GM21526 (cell line): Measurements from ENCODE around the gene COX18.

Experiments
- ATAC-seq: cut with Tn5 transposase; IDR thresholded peaks from one replicate; pipeline ENCODE4 v1.9.1; 2021; ENCODE audit warnings: moderate library complexity; ENCODE audit not compliant: unreplicated experiment, low FRiP score

The COX18 gene

DNA sequence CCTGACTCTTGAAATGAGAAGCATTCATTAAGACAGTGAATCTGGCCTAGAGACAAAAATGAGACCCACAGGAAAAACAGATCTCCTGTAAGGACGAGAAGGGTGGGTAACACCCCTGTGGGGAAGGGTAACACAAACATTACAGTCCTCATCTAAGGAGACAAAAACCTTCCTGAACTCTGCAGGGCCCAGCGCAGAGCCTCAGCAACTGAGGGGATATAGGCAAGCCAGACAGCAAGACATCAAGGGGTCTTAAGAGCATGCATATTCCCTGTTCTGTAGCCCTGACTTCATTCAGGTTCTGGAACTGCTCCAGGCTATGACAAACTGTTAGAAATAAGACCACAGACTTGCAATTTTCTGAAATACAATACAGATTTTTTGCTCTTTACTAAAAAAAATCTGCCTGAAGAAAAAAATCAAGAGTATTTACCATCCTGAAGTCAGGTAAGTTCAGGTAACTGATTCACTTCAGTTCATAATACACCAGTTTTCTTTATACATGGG, 15.5 kb downstream of the COX18 start:
- ATAC-seq = no peak

DNA sequence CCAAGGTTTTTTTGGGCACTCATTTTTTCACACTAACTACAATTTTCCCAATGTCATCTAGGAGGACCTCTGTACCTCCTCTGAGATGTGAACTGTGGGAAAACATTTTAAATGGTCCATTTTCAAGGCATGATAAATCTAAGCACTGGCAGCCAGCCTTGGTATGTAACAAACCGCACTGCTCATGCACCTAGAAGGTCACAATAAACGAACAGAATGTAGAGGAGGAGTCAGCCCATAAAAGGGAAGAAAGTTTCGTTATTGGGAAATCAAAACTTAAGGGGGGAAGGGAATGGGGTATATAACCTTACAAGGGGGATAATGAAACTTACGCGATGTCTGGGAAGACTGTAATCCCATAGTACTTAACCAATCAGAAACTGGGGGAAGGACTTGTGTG, 16.4 kb downstream of the COX18 start:
- ATAC-seq = no peak

DNA sequence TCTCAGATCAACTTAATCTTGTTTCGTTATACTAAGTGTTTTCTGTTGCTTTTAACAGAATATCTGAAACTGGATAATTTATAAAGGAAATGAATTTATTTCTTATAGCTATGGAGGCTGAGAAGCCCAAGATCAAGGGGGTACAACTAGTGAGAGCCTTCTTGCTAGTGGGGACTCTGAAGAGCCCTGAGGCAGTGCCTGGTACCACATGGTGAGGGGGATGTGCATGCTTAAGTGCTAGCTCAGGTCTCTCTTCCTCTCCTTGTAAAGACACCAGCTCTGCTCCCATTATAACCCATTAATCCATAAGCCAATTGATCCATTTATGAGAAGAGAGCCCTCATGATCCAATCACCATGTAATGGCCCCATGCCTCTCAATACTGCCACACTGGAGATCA, 17.9 kb downstream of the COX18 start:
- no peak for ATAC-seq

DNA sequence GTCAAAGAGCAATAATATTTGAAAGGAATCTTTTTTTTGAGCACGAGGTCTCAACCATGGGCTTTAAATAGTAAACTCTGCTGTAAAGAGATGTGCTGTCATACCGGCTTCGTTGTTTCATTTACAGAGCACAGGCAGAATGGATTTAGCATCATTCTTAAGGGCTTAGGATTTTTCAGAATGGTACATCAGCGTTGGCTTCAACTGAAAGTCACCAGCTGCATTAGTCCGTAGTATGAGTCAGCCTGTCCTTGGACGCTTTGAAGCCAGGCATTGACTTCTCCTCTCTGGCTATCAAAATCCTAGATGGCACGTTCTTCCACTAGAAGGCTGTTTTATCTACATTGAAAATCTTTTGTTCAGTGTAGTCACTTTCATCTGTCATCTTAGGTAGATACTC, 23.6 kb downstream of the COX18 start:
- ATAC-seq = no peak

DNA sequence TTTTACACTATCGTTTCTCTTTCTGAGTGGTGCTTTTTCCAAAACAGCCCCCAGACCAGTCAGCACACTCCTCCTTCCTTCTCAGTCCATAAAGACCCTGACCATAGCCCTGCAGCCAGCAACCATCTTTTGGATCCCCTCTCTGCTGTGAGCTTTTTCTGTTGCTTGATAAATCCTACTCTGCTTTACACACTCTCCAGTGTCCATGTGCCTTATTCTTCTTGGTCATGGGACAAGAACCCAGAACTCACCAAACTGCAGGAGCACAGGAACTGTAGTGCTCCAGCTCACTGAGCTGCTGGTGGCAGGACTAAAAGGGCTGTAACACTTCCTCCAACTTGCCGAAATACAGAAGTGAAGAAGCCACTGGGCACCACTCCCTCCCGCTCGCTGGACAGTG, 32.5 kb downstream of the COX18 start:
- ATAC-seq = no peak

DNA sequence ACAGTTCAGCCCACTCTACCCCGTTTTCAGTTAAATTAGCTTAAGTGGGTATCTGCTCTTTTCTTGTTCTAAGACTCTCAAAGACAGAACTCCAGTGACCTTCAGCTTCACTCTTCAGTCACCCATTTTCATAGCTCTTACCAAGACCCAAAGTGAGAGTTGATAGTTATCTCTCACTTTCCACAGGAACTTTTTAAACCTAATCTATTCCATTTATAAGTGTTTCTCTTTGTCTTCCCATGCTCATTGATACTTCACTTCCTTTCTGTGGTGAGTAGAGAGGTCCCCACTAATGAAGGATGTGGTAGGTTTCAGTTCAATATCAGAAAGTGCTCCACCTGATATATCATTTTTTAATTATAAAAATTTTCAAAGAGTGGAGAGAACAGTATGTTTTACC, 33.4 kb downstream of the COX18 start:
- peak; percentile 48 for ATAC-seq

DNA sequence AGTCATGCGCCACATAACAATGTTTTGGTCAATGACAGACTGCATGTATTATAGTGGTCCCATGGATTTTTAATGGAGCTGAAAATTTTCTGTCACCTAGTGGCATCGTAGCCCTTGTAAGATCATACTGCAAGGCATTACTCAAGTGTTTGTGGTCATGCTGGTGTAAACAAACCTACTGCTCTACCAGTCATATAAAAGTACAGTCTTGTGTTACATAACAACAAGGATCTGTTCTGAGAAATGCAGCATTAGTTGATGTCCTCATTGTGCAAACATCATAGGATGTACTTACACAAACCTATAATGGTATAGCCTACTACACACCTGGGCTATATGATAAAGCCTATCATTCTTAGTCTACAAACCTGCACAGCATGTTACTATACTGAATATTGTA, 34.6 kb downstream of the COX18 start:
- no peak for ATAC-seq

DNA sequence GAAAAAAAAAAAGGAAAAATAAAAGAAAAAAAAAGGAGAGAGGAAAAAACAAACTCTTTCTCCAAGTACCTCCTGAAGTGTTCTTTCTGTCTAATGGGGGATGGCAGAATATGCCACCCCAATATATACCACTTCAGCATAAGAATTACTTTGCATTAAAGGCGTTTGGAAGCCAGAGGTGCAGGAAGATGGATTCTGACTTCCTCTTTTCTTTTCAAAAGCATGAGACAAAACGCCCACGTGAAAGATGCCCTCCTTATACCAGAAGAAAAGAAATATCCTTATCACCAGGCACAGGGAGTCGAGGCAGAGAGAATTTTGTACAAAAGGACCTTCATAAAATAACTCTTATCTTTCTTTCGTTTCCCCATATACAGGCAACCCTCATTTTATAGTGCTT, 40.9 kb downstream of the COX18 start:
- ATAC-seq = no peak

DNA sequence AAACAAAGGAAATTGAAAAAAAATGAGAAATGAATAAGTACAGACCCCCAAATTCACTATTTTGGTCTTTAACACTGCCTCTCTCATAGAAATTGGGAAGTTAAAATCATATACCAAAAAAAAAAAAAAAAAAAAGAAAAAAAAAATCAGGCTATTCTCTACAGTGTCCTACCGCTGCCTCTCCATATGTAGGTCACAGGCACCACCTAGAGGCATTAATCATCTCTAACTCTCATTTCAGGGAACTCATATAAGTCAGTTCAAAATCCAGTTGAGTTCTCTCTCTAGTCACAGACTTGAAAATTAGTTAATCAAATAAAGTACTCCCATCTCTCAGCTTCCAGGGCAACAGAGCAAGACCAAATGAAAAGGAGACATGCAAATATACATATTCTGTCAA, 47.9 kb downstream of the COX18 start:
- peak; percentile 73 for ATAC-seq

DNA sequence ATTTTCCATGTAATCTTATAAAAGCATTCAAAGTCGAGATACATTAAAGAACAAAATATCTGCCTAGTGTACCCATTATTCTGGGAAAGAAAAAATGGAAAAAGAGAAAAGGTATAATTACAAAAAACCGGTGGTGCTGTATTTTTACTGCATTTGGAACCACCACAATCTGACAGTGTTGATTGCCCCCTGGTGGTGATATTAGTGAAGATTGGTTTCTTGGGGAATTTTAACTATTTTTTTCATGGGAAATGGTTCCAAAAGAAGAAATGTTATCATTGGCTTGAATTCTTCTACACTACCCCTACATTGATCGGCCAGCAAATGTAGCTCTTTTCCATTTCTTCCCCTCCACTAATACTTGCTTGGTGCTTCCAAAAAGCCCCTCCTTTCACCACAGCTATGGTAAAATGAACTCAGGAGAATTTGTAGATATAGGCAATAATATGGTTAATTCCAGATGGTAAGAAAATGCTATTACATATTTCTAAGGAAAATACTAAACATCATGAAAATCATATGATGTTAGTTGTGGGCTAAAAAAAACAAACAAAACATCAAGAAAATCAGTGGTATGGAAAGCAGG, 50.0 kb downstream of the COX18 start:
- no peak for ATAC-seq

DNA sequence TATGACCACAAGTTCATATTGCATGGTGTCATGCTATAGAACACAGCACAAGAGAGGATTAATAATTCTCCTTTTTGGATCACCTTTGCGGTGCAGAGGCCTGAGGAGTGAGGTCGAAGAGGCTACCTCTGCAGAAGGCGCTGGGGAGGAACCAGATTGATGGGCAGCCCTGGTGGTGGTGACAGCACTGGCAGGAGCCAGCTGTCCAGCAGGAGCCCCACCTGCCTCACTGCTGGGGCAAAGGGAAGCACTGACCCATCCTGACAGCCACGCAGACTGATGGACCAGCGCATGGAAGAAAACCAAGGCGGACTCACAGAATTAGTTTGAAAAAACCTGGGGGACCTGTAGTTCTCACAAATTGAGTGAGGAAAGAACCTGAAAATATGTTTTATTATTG, 50.9 kb downstream of the COX18 start:
- ATAC-seq = no peak

DNA sequence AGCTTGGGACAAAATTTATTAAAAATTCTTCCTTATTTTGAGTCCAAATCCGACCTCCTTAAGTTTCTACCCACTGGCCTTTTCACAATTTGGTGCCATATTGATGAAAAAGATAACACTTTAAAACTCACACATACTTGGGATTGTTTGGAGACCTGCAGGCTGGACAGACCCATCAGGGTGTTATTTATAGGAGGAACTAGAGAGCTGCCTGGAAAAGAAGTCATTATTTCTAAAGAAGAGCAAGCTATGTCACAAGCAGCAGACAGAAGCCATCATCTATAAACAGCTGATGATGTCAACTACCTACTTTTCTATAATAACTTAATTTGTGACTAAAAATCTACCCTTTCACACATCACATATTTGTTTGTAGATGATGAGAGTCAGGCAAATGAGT, 56.2 kb downstream of the COX18 start:
- ATAC-seq = no peak

DNA sequence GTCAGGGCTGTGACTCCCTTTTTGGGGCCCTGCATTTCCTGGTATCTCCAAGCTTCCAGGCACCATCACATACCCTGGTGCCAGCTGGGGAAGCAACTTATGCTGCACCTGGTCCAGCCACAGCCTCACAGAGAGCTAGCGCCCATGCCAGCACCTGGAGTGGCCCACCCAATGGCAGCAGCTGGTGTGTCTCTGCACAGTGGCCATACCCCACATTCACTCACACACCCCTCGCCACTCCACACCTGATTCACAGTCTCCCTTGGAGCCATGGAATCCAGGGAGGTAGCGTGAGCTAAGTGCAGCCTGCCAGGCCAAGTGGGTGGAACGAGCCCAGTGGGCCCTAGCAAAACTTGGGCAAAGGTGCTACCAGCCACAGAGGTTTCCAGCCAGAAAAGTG, 56.8 kb downstream of the COX18 start:
- no peak for ATAC-seq

DNA sequence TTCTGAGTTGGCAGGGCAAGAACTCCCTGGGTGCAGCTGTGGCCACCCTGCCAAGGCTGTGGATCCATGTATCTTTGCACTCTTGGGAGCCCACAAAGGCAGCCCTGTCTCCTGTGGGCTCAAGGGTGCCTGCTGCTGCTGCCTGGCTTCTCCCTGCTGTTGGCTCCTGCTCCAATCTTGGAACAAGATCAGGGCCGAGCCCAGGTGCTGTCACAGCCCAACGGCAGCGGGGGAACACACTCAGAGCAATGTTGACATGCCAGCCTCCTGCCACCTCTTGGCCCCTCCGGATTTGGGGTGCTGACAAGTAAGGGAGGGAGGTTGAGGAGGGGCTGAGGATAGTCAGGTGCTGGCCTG, 57.9 kb downstream of the COX18 start:
- no peak for ATAC-seq

DNA sequence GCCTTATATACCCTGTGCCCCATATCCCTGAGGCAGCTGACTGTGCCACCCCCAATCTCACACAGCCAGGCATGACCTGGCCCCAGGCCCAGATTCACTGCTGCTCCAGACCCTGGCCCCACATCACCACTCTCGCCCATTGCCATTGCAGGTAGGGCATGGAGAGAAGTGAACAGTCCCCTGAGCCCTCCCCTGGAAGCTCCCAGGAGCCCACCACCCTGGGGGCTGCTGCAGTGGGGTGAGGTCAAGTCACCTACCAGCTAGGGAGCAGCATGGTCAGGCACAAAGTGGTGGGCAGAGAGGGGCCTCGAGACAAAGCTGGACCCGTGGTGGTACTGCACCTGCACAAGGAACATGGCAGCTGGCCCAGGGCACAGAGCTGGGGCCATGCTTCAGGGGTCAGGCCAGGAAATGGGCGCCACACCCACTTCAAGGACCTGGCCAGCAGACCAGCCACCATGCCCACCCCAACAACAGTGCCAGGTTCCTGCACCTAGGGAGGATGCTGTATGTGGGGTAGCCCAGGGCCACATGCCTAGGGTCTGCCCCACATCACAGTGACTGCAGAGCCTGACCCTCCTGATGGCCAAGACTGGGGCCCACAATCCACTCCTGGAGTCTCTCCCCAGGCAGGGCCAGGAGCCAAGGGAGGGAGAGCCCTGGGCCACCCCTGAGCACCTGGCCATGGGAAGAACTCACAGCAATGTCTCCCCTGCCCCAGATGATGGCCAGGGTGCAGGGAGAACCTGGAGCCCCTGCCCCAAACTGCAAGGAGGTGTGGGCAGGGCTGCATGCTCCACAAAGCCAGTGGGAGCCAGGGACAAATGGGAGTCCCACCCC, 58.5 kb downstream of the COX18 start:
- no peak for ATAC-seq

DNA sequence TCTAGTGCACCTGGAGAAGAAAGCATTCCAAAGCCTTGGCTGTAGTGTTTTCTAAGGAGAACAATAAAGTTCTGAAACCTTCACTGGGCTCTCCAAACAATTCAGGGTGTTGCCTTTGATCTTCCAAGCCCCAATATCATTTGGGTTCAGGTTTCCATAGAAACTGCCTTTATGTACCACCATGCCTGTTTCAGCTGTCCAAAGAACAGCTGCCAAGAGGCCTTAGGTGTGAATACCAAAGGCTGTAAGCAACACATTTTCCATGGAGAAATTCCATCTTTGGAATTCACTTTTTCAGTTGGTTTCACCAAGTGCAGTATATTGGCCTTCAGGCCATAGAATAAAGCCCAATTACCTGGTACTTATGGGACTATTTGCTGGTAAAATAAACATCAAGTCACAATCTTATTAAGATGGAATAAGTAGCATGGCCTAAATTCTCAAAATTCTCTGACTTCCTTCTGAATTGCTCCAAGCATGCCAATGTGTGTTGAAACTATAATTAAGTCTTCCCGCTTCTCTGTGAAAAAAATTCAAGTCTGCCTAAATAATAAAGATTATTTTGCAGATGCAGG, 61.9 kb downstream of the COX18 start:
- no peak for ATAC-seq

DNA sequence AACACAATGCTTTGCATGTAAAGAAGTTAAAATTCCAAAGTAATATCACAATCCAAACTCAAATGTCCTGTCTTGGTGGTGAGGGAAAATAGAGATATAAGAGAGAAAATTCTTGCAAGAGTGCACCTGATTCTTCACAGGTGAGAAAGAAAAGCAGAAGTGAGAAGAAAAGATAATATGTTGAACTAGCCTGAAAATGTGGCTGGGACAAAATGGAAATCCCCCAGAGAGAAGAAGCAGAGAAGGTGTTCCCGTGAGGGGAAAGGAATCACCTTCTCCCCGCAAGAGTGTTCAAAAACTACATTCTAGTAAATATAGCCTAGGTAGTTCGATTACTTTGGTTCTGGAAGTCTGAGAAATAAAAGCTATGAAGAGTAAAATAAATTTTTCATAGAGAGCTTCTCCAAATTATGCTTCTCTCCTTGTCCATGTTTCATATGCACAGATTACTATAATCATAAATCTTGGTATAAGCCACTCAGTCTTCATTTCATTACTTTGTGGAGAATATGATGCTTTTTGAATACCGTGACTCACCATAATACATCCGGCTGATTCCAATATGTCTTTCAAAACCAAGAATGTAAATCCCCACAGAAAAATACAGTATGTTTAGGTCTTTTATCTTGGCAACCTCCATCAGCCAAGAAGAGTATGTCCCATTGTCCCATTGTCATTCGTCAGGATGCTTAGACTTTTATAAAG, 63.1 kb downstream of the COX18 start:
- peak; percentile 83 for ATAC-seq

DNA sequence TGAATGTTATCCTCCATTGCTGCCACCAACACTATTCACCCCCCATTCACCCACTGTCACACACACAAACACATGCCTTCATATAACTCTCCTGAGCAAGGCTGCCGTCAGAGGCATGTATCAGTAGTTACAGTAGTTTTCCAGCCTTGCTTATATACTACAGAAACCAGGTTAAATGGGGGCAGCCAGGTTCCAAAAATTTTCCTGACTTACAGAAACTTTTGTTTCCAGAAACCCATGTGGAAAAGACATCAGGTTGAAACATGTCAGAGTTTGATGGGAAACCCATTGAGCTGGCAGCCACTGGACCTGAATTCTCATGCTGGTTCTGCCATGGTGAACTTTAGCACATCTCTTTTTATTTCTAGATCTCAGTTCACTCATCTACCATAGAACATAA, 64.0 kb downstream of the COX18 start:
- no peak for ATAC-seq
